Adipose tissue (tissue), 3 donors: Measurements from ENCODE around the gene FRMD4A. TPM values are rescaled to one million over a fixed set of nuclear protein-coding genes. Genes with fewer than 3 reads are reported as not detected.
"Not testable (repeated sequence)": the region's sequence is repeated elsewhere in the genome, so short reads cannot be mapped to it uniquely, and the experiment has no call there.

ENCODE experiments used
- H3K27ac ChIP-seq: one replicate; pipeline ENCODE4 v1.5.1; 2013; ENCODE audit warnings: low read depth, low read length
- WGBS, 3 donors: extraction: QIAGEN DNeasy Blood & Tissue Kit; methylation state at CpG; one replicate each; pipeline ENCODE4 v1.1.7; 2013; 5-methylcytosine and 5-hydroxymethylcytosine counted together
- polyA plus RNA-seq, 3 donors: library from polyadenylated mRNA; stranded (reverse); fragments of 200-250 nt; gene quantifications; one replicate each; pipeline ENCODE4 v1.2.3, GENCODE V29; 2013
- donor health status: healthy with polysubstance abuse.
- donor health status: Bipolar disorder and iron deficiency.
- donor health status: healthy.

The FRMD4A gene
- polyA plus RNA-seq, 3 donors: 16.6 to 83.5 (median 22.2) TPM

- 79 to 82% (median 80%) methylated on average over 2 of the region's 2 CpGs for WGBS, 3 donors
Measured at GRCh38 chr10:14254368-14254767, 76.4 kb downstream of the FRMD4A start.

GRCh38 chr10:14253711-14254110, 77.0 kb downstream of the FRMD4A start:
- H3K27ac ChIP-seq: no peak overlapping the region
- 80 to 88% (median 80%) methylated on average over 5 of the region's 5 CpGs for WGBS, 3 donors

More at GRCh38 chr10:14254368-14254767, 76.4 kb downstream of the FRMD4A start:
- no peak overlapping the region for H3K27ac ChIP-seq

- WGBS, 3 donors: 54 to 80% (median 78%) methylated on average over 3 of the region's 3 CpGs
- no peak overlapping the region for H3K27ac ChIP-seq
Measured at GRCh38 chr10:14253079-14253478, 77.6 kb downstream of the FRMD4A start.

- H3K27ac ChIP-seq: no peak overlapping the region
- WGBS, 3 donors: 87 to 89% (median 88%) methylated on average over 2 of the region's 2 CpGs
Measured at GRCh38 chr10:14250496-14251076, 80.1 kb downstream of the FRMD4A start.

- 50 to 68% (median 53%) methylated on average over 9 of the region's 9 CpGs for WGBS, 3 donors
Measured at GRCh38 chr10:14247377-14248116, 83.2 kb downstream of the FRMD4A start.

GRCh38 chr10:14244801-14245211, 85.9 kb downstream of the FRMD4A start:
- 83 to 89% (median 88%) methylated on average over 3 of the region's 3 CpGs for WGBS, 3 donors
- H3K27ac ChIP-seq: no peak overlapping the region

More at GRCh38 chr10:14247377-14248116, 83.2 kb downstream of the FRMD4A start:
- no peak overlapping the region for H3K27ac ChIP-seq

- no peak overlapping the region for H3K27ac ChIP-seq
- WGBS, 3 donors: 50 to 75% (median 55%) methylated on average over 3 of the region's 3 CpGs
Measured at GRCh38 chr10:14244147-14244546, 86.6 kb downstream of the FRMD4A start.

- 89 to 95% (median 90%) methylated on average over 6 of the region's 6 CpGs for WGBS, 3 donors
- H3K27ac ChIP-seq: no peak overlapping the region
Measured at GRCh38 chr10:14243221-14243620, 87.5 kb downstream of the FRMD4A start.

- no peak overlapping the region for H3K27ac ChIP-seq
- WGBS, 3 donors: 61 to 92% (median 74%) methylated on average over 1 of the region's 1 CpG
Measured at GRCh38 chr10:14241196-14241595, 89.5 kb downstream of the FRMD4A start.

GRCh38 chr10:14240253-14241189, 90.2 kb downstream of the FRMD4A start:
- H3K27ac ChIP-seq: no peak overlapping the region
- 43 to 59% (median 47%) methylated on average over 13 of the region's 13 CpGs for WGBS, 3 donors

GRCh38 chr10:14238659-14239058, 92.1 kb downstream of the FRMD4A start:
- WGBS, 3 donors: 89 to 94% (median 93%) methylated on average over 3 of the region's 3 CpGs
- H3K27ac ChIP-seq: not testable (repeated sequence)

- WGBS, 3 donors: 81 to 91% (median 87%) methylated on average over 6 of the region's 6 CpGs
- H3K27ac ChIP-seq: no peak overlapping the region
Measured at GRCh38 chr10:14236341-14236740, 94.4 kb downstream of the FRMD4A start.

GRCh38 chr10:14235566-14236195, 95.0 kb downstream of the FRMD4A start:
- H3K27ac ChIP-seq: no peak overlapping the region
- 83 to 86% (median 86%) methylated on average over 11 of the region's 11 CpGs for WGBS, 3 donors

- 84 to 86% (median 85%) methylated on average over 4 of the region's 4 CpGs for WGBS, 3 donors
- no peak overlapping the region for H3K27ac ChIP-seq
Measured at GRCh38 chr10:14233566-14233965, 97.2 kb downstream of the FRMD4A start.

- not testable (repeated sequence) for H3K27ac ChIP-seq
- WGBS, 3 donors: 29 to 85% (median 81%) methylated on average over 3 of the region's 3 CpGs
Measured at GRCh38 chr10:14228798-14229197, 101.9 kb downstream of the FRMD4A start.

- WGBS, 3 donors: 60 to 84% (median 69%) methylated on average over 4 of the region's 4 CpGs
Measured at GRCh38 chr10:14225379-14225778, 105.3 kb downstream of the FRMD4A start.

GRCh38 chr10:14220026-14220425, 110.7 kb downstream of the FRMD4A start:
- H3K27ac ChIP-seq: no peak overlapping the region
- 80 to 82% (median 81%) methylated on average over 7 of the region's 7 CpGs for WGBS, 3 donors

More at GRCh38 chr10:14225379-14225778, 105.3 kb downstream of the FRMD4A start:
- H3K27ac ChIP-seq: no peak overlapping the region

- no peak overlapping the region for H3K27ac ChIP-seq
- 82 to 91% (median 89%) methylated on average over 5 of the region's 5 CpGs for WGBS, 3 donors
Measured at GRCh38 chr10:14219411-14219810, 111.3 kb downstream of the FRMD4A start.
